Subcutaneous adipose tissue (tissue), 4 donors: ENCODE measurements around the gene ARF3. TPM values are rescaled to one million over a fixed set of nuclear protein-coding genes. Genes with fewer than 3 reads are reported as not detected.

Source experiments
- CTCF ChIP-seq: fragments of 450-650 bp; IDR thresholded peaks from one replicate; pipeline ENCODE4 v1.5.1; 2016; ENCODE audit warnings: low read depth, mild to moderate bottlenecking, control low read depth, antibody characterized with exemption, moderate library complexity
- total RNA-seq, 4 donors: library from RNA; depleted of rRNA; stranded (reverse); fragments of >200 nt; gene quantifications; one replicate each; pipeline ENCODE4 v1.1.0, GENCODE V29; 2016

Gene ARF3
- total RNA-seq, 4 donors from 2014 or later, result 39.9 to 58.4 (median 48.5) TPM

- no peak for TF ChIP-seq CTCF
These were observed 34.2 kb downstream of the ARF3 start for GRCh38 chr12:48923117-48923516.

DNA sequence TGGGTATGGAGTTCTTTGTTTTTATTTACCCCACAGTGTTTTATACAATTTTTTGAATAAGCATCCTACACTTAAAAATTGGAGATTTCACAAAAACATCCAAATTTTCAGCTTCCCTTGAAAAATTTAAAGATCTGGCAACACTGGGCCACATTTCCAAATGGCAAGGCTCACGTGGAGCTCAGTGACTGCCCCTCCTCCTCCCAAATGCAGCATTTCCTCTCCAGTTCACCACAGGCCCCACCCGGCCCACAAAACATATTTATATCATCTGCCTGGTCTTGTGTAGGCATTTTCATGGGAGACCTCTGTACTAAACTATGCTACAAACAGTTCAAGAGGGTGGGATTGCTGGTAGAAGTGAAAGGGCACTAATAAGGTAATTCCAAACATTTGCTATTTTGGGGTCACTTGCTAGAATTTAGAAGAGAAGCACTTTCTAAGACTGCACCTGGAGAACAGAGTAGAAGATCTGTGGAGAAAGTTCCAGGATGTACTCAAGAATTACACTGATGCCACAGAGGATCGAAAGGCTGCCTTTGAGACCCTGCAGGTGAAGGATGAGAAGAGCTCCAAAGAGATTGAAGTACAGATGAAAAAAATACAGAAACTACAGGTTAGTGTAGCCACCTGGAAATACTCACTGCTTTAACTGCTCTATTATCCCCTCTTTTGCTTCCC is 39.3 kb downstream of the ARF3 start:
- TF ChIP-seq CTCF, result no peak

GRCh38 chr12:48910196-48910595 is 47.1 kb downstream of the ARF3 start:
- no peak for TF ChIP-seq CTCF

GRCh38 chr12:48907245-48907644 is 50.0 kb downstream of the ARF3 start:
- no peak for TF ChIP-seq CTCF

GRCh38 chr12:48903982-48904411 is 53.3 kb downstream of the ARF3 start:
- TF ChIP-seq CTCF, result no peak

GRCh38 chr12:48903363-48903981 is 53.8 kb downstream of the ARF3 start:
- TF ChIP-seq CTCF, result no peak

GRCh38 chr12:48901278-48901677 is 56.0 kb downstream of the ARF3 start:
- no peak for TF ChIP-seq CTCF
